Embryonic facial prominence (tissue), 1 donor: ENCODE measurements around the gene RAB18.
"Not testable (repeated sequence)": the region's sequence is repeated elsewhere in the genome, so short reads cannot be mapped to it uniquely, and the experiment has no call there.

Experiments used
- DNase-seq: peaks from one replicate; pipeline ENCODE4 v3.0.0-alpha.2; 2016; ENCODE audit errors: extremely low spot score

Gene RAB18

DNA sequence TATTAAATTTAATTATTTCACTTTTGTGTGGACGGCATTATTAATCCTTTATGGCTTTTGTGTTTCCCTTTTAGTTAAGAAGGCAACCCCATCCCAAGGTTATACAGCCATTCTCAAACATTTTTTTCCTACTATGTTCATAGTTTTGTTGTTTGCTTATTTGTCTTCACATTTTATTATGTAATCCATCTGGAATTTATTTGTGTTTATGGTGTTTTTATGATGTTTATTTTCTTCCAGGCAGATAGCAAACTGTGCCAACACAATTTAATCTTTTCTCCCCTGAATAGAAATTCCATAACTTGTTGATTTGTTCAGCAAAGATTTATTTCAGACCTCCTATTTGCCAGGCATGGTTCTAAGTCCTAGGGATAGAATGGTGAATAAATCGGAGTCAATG is 42.9 kb downstream of the RAB18 start:
- DNase-seq, result no peak

GRCh38 chr10:27547482-27547881 is 43.4 kb downstream of the RAB18 start:
- no peak for DNase-seq

DNA sequence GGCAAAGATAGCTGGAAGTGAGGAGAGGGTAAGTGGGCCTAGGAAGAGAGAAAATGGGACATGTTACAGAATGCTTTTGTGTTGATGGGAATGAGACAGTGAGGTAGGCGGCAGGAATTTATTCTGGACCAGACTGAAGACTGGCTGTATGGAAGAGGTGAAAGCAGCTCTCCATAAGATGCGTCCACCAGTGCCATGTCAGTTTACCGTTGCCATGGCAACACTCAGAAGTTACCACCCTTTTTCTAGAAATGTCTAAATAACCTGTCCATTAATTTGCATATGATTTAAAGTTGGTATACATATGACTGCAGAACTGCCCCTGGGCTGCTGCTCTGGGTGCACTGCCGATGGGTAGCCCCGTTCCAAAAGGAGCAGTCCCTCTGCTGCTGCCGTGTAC is 46.7 kb downstream of the RAB18 start:
- no peak for DNase-seq

GRCh38 chr10:27558612-27559020 is 54.5 kb downstream of the RAB18 start:
- DNase-seq, result no peak

DNA sequence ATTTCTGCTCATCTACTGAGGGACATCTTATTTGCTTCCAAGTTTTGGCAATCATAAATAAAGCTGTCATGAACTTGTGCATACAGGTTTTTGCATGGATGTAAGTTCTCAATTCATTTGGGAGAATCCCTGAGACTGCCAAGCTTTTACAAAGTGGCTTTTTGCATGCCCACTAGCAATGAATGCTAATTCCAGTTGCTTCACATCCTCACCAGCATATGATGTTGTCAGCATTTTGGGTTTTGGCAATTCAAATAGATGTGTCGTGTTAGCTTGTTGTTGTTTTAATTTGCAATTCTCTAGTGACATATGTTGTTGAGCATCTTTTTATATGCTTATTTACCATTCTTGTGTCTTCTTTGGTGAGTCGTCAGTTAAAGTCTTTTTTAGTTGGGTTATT is 57.2 kb downstream of the RAB18 start:
- no peak for DNase-seq

- no peak for DNase-seq
These were observed 60.3 kb downstream of the RAB18 start for GRCh38 chr10:27564398-27564797.

DNA sequence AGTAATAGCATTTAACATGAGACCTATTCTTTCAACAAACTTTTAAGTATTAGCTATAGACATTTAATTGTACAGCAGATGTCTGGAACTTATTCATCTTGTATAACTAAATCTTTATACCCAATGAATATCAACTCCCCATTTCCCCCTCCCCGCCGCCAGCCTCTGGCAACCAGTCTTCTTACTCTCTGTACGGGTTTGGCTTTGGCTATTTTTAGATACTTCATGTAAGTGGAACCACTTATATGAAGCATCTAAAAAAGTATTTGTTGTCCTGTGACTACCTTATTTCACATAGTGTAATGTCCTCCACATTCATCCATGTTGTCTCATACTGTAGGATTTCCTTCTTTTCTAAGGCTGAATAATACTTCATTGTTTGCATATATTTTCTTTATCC is 60.8 kb downstream of the RAB18 start:
- DNase-seq, result no peak

GRCh38 chr10:27568196-27569175 is 64.4 kb downstream of the RAB18 start:
- no peak for DNase-seq

- DNase-seq, result peak; percentile 44
These were observed 65.8 kb downstream of the RAB18 start for GRCh38 chr10:27569946-27570345.

DNA sequence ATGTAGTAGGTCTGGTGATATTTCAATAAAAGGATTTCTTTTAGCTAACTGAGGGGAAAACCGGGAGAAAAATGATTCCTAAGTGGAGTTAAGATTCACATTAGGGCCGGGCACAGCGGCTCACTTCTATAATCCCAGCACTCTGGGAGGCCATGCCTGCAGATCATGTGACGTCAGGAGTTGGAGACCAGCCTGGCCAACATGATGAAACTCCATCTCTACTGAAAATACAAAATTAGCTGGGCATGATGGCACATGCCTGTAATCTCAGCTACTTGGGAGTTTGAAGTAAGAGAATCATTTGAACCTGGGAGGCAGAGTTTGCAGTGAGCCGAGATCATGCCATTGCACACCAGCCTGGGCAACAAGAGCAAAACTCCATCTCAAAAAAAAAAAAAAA is 72.9 kb downstream of the RAB18 start:
- not testable (repeated sequence) for DNase-seq

GRCh38 chr10:27578316-27578715 is 74.2 kb downstream of the RAB18 start:
- DNase-seq, result no peak

GRCh38 chr10:27581225-27581624 is 77.1 kb downstream of the RAB18 start:
- no peak for DNase-seq

- DNase-seq, result no peak
These were observed 80.2 kb downstream of the RAB18 start for GRCh38 chr10:27584302-27584701.
